ENCODE measurements around the gene LIPC. TPM values are rescaled to one million over a fixed set of nuclear protein-coding genes. Genes with fewer than 3 reads are reported as not detected.

Gene LIPC
- total RNA-seq, 1 experiment from 2014 or later: not detected

- ChIA-PET CTCF (interaction anchor here (0.7 kb wide), 1 partner anchor 189 kb away, joined by 3 read pairs; no protein-coding TSS in a partner anchor), POLR2A (no interaction called here)
- TF ChIP-seq, protein P1, sequence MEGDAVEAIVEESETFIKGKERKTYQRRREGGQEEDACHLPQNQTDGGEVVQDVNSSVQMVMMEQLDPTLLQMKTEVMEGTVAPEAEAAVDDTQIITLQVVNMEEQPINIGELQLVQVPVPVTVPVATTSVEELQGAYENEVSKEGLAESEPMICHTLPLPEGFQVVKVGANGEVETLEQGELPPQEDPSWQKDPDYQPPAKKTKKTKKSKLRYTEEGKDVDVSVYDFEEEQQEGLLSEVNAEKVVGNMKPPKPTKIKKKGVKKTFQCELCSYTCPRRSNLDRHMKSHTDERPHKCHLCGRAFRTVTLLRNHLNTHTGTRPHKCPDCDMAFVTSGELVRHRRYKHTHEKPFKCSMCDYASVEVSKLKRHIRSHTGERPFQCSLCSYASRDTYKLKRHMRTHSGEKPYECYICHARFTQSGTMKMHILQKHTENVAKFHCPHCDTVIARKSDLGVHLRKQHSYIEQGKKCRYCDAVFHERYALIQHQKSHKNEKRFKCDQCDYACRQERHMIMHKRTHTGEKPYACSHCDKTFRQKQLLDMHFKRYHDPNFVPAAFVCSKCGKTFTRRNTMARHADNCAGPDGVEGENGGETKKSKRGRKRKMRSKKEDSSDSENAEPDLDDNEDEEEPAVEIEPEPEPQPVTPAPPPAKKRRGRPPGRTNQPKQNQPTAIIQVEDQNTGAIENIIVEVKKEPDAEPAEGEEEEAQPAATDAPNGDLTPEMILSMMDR (IDR thresholded peaks at IDR 0.05; ENCODE audit: unreplicated experiment): no peak
- Mint-ChIP-seq H3K9me3 (ENCODE audit: unreplicated experiment) (no peaks in the 10 kb centered on the region), H3K27ac (ENCODE audit: low read depth, unreplicated experiment) (no peak overlapping the region), H3K4me1 (ENCODE audit: insufficient read depth, unreplicated experiment) (peaks cover 11% of the 10 kb centered on the region), H3K4me3 (ENCODE audit: unreplicated experiment) (no peak overlapping the region), H3K36me3 (ENCODE audit: insufficient read depth, unreplicated experiment) (no peaks in the 10 kb centered on the region), H3K27me3 (ENCODE audit: insufficient read depth, unreplicated experiment) (no peaks in the 10 kb centered on the region)
- DNase-seq (ENCODE audit: unreplicated experiment): no peak
- intact Hi-C loops (cut with micrococcal nuclease): no loop called here
- no TSS peak for BruUV-seq (replicated peaks)
Observed at GRCh38 chr15:58462973-58463663, 31.3 kb downstream of the LIPC start.

- no peaks in the 10 kb centered on the region for H3K27me3 Mint-ChIP-seq (ENCODE audit: insufficient read depth, unreplicated experiment)
- no peak for DNase-seq (ENCODE audit: unreplicated experiment)
- POLR2A ChIA-PET: no interaction called here
- BruUV-seq (replicated peaks): no TSS peak
- no peak overlapping the region for H3K4me3 Mint-ChIP-seq (ENCODE audit: unreplicated experiment)
- CTCF ChIA-PET: interaction anchor here (0.6 to 0.9 kb wide), 3 partner anchors 76 to 193 kb away, joined by 3 read pairs; no protein-coding TSS in a partner anchor
- intact Hi-C loops (cut with micrococcal nuclease): no loop called here
- H3K4me1 Mint-ChIP-seq (ENCODE audit: insufficient read depth, unreplicated experiment): peaks cover 5% of the 10 kb centered on the region
- no peaks in the 10 kb centered on the region for H3K36me3 Mint-ChIP-seq (ENCODE audit: insufficient read depth, unreplicated experiment)
- no peak overlapping the region for H3K27ac Mint-ChIP-seq (ENCODE audit: low read depth, unreplicated experiment)
- no peaks in the 10 kb centered on the region for H3K9me3 Mint-ChIP-seq (ENCODE audit: unreplicated experiment)
- TF ChIP-seq, protein P1 (IDR thresholded peaks at IDR 0.05; ENCODE audit: unreplicated experiment): no peak
Observed at GRCh38 chr15:58463815-58464650, 32.2 kb downstream of the LIPC start.

- no peak overlapping the region for H3K4me3 Mint-ChIP-seq (ENCODE audit: unreplicated experiment)
Observed at GRCh38 chr15:58465070-58465469, 33.3 kb downstream of the LIPC start.

More at GRCh38 chr15:58465070-58465469, 33.3 kb downstream of the LIPC start:
- POLR2A ChIA-PET: no interaction called here
- BruUV-seq (replicated peaks): no TSS peak
- peaks cover 12% of the 10 kb centered on the region for H3K4me1 Mint-ChIP-seq (ENCODE audit: insufficient read depth, unreplicated experiment)
- no peaks in the 10 kb centered on the region for H3K27me3 Mint-ChIP-seq (ENCODE audit: insufficient read depth, unreplicated experiment)
- CTCF ChIA-PET: no interaction called here
- no peak for DNase-seq (ENCODE audit: unreplicated experiment)
- H3K27ac Mint-ChIP-seq (ENCODE audit: low read depth, unreplicated experiment): no peak overlapping the region
- intact Hi-C loops (cut with micrococcal nuclease): no loop called here
- no peaks in the 10 kb centered on the region for H3K36me3 Mint-ChIP-seq (ENCODE audit: insufficient read depth, unreplicated experiment)
- TF ChIP-seq, protein P1 (IDR thresholded peaks at IDR 0.05; ENCODE audit: unreplicated experiment): no peak
- H3K9me3 Mint-ChIP-seq (ENCODE audit: unreplicated experiment): no peaks in the 10 kb centered on the region

Data from MCF 10A (cell line).